Choroid plexus epithelial cell (primary cell): ENCODE results near the gene PRSS53.

Experiments
- DNase-seq: peaks from one replicate; pipeline ENCODE4 v3.0.0-alpha.2; 2010; ENCODE audit warnings: low read depth
- H3K4me3 ChIP-seq: 2 replicates; pipeline ENCODE4 v1.5.1; 2011; ENCODE audit warnings: low read depth, mild to moderate bottlenecking, control low read depth, low read length, moderate library complexity
- TF ChIP-seq, protein P1 (sequence below): conservative IDR thresholded peaks from 2 replicates; pipeline ENCODE4 v1.5.1; 2011; ENCODE audit warnings: low read depth, mild to moderate bottlenecking, control low read depth, inconsistent platforms, low read length, moderate library complexity

Gene PRSS53

DNA sequence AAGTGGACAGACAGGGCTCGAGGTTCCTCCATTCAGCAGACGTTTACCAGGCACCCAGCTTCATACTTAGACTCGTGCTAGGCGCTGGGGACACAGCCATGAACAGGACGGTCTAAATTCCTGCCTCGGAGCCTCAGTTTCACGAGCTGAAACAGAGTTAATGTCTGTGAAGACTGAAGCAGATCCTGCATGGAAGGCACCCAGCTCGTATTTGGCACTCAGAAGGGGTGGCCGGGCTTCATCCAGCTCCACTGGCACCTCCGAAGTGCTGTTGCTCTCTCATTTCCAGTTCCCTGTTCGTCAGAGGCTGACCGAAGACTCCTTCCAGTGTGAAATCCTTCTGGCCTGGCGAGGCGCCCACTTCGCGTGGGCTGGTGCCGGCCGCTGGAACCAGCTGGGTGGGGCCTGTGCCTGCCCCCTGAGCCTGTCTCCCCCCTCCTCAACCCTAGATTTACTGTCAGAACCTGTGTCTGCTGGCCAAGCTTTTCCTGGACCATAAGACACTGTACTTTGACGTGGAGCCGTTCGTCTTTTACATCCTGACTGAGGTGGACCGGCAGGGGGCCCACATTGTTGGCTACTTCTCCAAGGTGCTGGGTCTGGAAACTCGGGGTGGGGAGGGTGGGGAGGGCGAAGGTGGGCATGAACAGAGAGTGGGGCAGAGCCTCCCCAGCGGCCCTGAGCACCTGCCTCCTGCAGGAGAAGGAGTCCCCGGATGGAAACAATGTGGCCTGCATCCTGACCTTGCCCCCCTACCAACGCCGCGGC, 41.0 kb upstream of the PRSS53 start:
- DNase-seq, result no peak
- no peak overlapping the region for H3K4me3 ChIP-seq
- TF ChIP-seq, protein P1, sequence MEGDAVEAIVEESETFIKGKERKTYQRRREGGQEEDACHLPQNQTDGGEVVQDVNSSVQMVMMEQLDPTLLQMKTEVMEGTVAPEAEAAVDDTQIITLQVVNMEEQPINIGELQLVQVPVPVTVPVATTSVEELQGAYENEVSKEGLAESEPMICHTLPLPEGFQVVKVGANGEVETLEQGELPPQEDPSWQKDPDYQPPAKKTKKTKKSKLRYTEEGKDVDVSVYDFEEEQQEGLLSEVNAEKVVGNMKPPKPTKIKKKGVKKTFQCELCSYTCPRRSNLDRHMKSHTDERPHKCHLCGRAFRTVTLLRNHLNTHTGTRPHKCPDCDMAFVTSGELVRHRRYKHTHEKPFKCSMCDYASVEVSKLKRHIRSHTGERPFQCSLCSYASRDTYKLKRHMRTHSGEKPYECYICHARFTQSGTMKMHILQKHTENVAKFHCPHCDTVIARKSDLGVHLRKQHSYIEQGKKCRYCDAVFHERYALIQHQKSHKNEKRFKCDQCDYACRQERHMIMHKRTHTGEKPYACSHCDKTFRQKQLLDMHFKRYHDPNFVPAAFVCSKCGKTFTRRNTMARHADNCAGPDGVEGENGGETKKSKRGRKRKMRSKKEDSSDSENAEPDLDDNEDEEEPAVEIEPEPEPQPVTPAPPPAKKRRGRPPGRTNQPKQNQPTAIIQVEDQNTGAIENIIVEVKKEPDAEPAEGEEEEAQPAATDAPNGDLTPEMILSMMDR, result no peak

DNA sequence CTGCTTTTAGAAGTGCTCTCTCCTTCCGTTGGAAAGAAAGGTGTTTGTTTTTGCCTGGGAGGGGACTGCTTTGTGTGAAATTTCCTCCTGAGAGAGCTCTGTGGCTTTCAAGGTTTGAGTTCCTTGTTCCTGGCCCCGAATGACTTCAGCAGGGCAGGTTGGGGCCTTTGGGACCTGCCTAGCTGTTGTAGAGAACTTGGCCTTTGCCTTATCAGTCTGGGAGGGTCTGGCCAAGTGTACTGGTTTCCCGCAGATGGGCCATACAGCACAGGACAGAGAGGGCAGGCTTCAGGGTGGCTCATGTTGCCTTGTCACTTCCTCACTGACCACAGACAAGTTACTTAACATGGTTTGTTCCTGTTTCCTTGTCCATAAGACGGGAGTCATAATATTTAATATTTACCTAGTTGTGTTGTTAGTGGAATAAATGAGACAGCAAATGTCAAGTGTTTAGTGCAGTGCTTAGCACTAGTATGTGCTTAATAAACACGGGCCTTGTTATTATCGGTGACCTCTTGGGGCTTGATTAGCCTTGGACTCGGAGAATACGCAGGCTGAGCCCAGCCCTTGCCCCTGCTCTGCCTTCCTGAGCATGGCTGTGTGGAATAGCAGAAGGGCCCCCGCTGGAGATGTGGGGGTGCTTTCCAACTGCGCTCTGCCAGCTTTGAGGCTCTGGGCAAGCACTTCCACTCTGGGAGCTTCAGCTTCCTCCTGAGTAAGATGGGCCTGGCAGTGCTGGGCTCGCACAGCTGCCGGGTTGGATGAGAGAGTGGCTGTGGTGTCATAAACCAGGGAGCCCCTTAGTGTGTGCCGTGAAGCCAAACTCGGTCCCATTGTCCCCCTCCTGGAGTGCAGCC, 40.2 kb upstream of the PRSS53 start:
- DNase-seq, result no peak
- no peak overlapping the region for H3K4me3 ChIP-seq
- TF ChIP-seq, protein P1, result no peak

DNA sequence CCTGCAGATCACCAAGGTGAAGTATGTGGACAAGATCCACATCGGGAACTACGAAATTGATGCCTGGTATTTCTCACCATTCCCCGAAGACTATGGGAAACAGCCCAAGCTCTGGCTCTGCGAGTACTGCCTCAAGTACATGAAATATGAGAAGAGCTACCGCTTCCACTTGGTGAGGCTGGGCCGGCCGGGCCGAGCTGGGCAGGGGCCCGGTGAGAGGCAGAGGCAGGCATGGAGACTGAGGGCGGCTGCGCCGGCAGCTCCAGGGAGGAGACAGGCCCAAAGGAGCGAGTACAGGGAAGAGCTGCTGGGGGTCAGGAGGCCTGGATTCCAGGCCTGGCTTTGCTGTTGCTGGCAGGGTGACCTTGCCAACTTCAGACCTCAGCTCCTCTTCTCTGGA, 38.4 kb upstream of the PRSS53 start:
- TF ChIP-seq, protein P1, result no peak
- no peak overlapping the region for H3K4me3 ChIP-seq
- no peak for DNase-seq

DNA sequence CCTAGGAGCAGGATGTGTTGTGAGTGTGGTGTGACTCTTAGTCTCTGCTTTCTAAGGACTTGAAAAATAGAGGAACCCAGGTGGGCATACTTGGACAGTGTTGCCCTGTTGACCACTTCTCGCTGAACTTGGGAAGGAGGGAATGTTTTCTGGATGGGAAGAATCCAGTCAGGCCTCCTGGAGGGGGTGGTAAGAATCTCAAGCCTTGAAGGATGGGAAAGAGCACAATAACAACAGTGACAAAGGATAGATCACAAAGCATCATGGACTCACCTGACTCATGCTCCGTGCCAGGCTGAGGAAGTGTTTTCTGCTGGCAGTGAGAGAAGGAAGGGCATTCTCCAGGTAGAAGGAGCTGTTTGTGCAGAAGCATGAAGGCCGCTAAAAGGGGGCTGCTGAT, 37.1 kb upstream of the PRSS53 start:
- TF ChIP-seq, protein P1, result no peak
- no peak for DNase-seq
- H3K4me3 ChIP-seq, result no peak overlapping the region

DNA sequence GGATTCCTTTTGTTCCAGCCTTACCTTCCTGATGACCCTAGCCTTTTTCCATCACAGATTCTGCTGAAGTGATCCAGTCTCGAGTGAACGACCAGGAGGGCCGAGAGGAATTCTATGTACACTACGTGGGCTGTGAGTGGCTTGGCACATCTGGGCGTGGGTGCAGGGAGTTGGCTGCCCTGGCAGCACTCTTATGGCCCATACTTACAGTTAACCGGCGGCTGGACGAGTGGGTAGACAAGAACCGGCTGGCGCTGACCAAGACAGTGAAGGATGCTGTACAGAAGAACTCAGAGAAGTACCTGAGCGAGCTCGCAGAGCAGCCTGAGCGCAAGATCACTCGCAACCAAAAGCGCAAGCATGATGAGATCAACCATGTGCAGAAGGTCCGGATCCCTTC, 31.4 kb upstream of the PRSS53 start:
- no peak overlapping the region for H3K4me3 ChIP-seq
- no peak for DNase-seq
- TF ChIP-seq, protein P1, result no peak

DNA sequence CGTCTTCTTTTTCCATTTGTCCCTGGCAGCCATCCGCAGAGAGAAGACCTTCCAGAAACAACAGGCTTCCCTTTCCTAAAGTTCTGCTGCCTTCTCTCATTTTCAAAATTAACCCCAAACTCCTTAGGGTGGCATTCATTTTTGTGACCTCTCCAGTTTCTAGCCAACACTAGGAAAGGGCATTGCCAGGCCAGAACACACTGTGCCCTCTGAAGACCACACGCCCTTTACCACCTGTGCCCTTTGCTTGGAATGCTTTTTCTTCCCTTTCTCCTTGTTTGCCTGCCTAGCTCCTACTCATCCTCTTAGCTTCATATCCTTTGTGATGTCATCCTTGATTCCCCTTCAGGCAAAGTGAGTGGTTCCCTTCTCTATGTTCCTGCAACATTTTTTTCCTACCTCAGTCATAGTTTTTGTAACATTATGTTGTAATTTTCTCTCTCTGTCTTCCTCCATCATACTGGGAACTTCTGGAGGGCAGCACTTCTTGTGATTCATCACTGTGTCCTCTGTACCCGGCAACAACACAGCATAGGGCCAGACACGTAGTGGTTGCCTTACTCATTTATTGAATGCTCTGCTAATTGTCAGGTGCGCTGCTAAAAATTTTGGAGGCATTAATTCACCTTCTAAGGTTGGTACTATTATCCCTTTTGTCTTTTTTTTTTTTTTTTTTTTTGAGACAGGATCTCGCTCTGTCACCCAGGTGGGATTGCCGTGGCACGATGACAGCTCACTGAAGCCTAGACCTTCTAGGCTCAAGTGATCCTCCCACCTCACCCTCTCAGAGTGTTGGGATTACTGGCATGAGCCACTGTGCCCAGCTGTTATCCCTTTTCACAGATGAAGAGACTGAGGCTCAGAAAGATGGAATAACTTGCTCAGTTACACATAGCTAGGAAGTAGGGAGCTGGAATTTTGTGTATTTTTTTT, 29.7 kb upstream of the PRSS53 start:
- H3K4me3 ChIP-seq, result peak overlapping the region; percentile 71
- peak; percentile 84 for DNase-seq
- TF ChIP-seq, protein P1, result no peak
